HT1080 (cell line): ENCODE measurements around the gene ARR3. TPM values are rescaled to one million over a fixed set of nuclear protein-coding genes. Genes with fewer than 3 reads are reported as not detected.
A peak's percentile ranks its signal among the peaks of the same experiment; 100 is the strongest.
"Not testable (repeated sequence)": the region's sequence is repeated elsewhere in the genome, so short reads cannot be mapped to it uniquely, and the experiment has no call there.

Experiments
- DNase-seq: peaks from one replicate; pipeline ENCODE4 v3.0.0-alpha.2; 2015; ENCODE audit warnings: low read depth
- small RNA-seq: library from RNA; depleted of rRNA; stranded (forward); fragments of <200 nt; gene quantifications from one replicate; pipeline ENCODE3, GENCODE V24; 2014
- total RNA-seq: library from RNA; depleted of rRNA; stranded (reverse); fragments of >200 nt; shearing (Covaris generic); gene quantifications from 2 replicates; pipeline ENCODE4 v1.2.3, GENCODE V29; 2014; rRNA removed

The ARR3 gene
- total RNA-seq, 1 experiment from 2014 or later: not detected

- no peak for DNase-seq
These were observed 10.9 kb downstream of the ARR3 start for GRCh38 chrX:70279081-70279480.

- DNase-seq: no peak
These were observed 12.4 kb downstream of the ARR3 start for GRCh38 chrX:70280573-70280972.

GRCh38 chrX:70281951-70282350 lies 13.8 kb downstream of the ARR3 start, which contains the start of gene RAB41:
Gene RAB41, plus strand, starts transcription at chrX:70282172. Its CDS starts 46 bp downstream, at chrX:70282218.
- DNase-seq: no peak

- DNase-seq: peak; percentile 7
These were observed 21.1 kb downstream of the ARR3 start for GRCh38 chrX:70289168-70289792.

- peak; percentile 86 for DNase-seq
These were observed 21.9 kb downstream of the ARR3 start, which contains the start of the genes KIF4A and PDZD11 for GRCh38 chrX:70289793-70290770. Gene KIF4A, plus strand, starts transcription at chrX:70290104. Its CDS starts 355 bp downstream, at chrX:70290459. Gene PDZD11, minus strand, starts transcription at chrX:70289927. Its CDS starts 586 bp downstream, at chrX:70289341.

GRCh38 chrX:70292788-70293187 lies 24.7 kb downstream of the ARR3 start:
- DNase-seq: no peak

- peak; percentile 10 for DNase-seq
These were observed 25.5 kb downstream of the ARR3 start for GRCh38 chrX:70293621-70294020.

- DNase-seq: peak; percentile 14
These were observed 33.6 kb downstream of the ARR3 start for GRCh38 chrX:70301716-70302115.

- DNase-seq: peak; percentile 78
These were observed 45.4 kb downstream of the ARR3 start for GRCh38 chrX:70313503-70313902.

GRCh38 chrX:70322784-70323183 lies 54.6 kb downstream of the ARR3 start:
- DNase-seq: no peak

- not testable (repeated sequence) for DNase-seq
These were observed 55.5 kb downstream of the ARR3 start for GRCh38 chrX:70323628-70324027.

- DNase-seq: no peak
These were observed 56.2 kb downstream of the ARR3 start for GRCh38 chrX:70324326-70324725.

GRCh38 chrX:70331161-70331560 lies 63.0 kb downstream of the ARR3 start:
- no peak for DNase-seq

Small RNA genes lying within 50 kb of the gene (small RNA-seq; reads per million reads assigned to genes)
- gene RNA5SP507: not detected

Other genes with a start within 250 kb of the ARR3 start
- 0.19 and 0.23 TPM in 2 replicates for gene AWAT2, start 218.4 kb upstream of the ARR3 start, total RNA-seq
- gene OTUD6A, start 205.9 kb upstream of the ARR3 start, total RNA-seq: not detected in 2 replicates
- gene IGBP1, start 134.9 kb upstream of the ARR3 start, total RNA-seq: 37.4 and 39.7 TPM in 2 replicates
- not detected in 2 replicates for gene DGAT2L6, start 90.9 kb upstream of the ARR3 start, total RNA-seq
- not detected in 2 replicates for gene AWAT1, start 33.7 kb upstream of the ARR3 start, total RNA-seq
- not detected in 2 replicates for gene P2RY4, start 8.1 kb upstream of the ARR3 start, total RNA-seq
- not detected in 2 replicates for gene RAB41, start 13.8 kb downstream of the ARR3 start, total RNA-seq
- gene PDZD11, start 21.6 kb downstream of the ARR3 start, total RNA-seq: 59.2 and 68.4 TPM in 2 replicates
- 29.8 and 30.6 TPM in 2 replicates for gene KIF4A, start 21.8 kb downstream of the ARR3 start, total RNA-seq
- gene GDPD2, start 155.0 kb downstream of the ARR3 start, total RNA-seq: 0.11 TPM in 1 of 2 replicates, not detected in the other
- 6.7 and 7.4 TPM in 2 replicates for gene DLG3, start 176.5 kb downstream of the ARR3 start, total RNA-seq